Tibial nerve (tissue), 3 donors: ENCODE results near the gene STYX.

Experiments used
- POLR2A ChIP-seq, 2 donors: fragments of 450-650 bp; IDR thresholded peaks; one replicate each; pipeline ENCODE4 v1.6.1; 2017; ENCODE audit warnings: antibody characterized with exemption in 2 of 2, mild to moderate bottlenecking in 2 of 2, moderate library complexity in 2 of 2
- TF ChIP-seq, protein P1 (sequence below), 5 experiments: fragments of 200-600 bp in 3 of 5; fragments of 450-650 bp in 2 of 5; sonication (generic) in 3 of 5; IDR thresholded peaks; one replicate each; pipeline ENCODE4 v1.5.1; 2016 to 2019; ENCODE audit warnings: antibody characterized with exemption in 5 of 5, mild to moderate bottlenecking in 3 of 5, moderate library complexity in 2 of 5

DNA sequence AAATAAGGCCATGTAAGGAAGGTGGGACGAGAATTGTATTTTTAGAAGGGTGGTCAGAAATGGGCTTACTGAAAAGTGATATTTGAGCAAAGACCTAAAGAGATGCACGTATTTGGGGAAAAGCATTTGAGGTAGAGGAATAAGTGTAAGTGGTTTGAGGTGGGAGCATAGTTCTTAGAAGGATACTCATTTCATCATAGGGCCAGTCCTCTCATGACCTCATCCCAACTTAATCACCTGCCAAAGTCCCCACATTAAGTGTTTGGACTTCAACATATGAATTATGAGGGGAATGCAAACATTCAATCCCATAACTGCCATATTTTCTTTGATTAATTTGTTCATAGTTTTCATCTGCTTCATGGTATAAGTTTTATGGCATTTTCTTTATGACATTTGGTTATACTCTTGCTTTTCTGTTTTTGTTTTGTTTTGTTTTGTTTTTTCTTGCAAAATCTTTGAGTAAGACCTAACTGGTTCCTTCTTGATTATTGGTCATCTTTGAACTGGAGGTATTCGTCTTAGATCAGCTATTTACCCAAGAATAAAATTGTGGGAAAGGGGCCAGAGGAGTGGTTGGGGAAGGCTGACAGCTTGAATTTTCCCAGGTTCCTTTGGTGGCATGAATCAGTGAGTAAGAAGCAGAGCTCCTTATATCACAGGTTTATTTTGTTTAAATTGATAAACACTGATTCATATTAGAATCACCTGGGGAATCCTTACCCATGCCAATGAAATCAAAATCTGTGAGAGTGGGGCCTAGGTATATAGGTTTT, 37.3 kb downstream of the STYX start:
- TF ChIP-seq, protein P1, sequence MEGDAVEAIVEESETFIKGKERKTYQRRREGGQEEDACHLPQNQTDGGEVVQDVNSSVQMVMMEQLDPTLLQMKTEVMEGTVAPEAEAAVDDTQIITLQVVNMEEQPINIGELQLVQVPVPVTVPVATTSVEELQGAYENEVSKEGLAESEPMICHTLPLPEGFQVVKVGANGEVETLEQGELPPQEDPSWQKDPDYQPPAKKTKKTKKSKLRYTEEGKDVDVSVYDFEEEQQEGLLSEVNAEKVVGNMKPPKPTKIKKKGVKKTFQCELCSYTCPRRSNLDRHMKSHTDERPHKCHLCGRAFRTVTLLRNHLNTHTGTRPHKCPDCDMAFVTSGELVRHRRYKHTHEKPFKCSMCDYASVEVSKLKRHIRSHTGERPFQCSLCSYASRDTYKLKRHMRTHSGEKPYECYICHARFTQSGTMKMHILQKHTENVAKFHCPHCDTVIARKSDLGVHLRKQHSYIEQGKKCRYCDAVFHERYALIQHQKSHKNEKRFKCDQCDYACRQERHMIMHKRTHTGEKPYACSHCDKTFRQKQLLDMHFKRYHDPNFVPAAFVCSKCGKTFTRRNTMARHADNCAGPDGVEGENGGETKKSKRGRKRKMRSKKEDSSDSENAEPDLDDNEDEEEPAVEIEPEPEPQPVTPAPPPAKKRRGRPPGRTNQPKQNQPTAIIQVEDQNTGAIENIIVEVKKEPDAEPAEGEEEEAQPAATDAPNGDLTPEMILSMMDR (IDR thresholded peaks at IDR 0.05): no peak
- no peak for TF ChIP-seq POLR2A (IDR thresholded peaks at IDR 0.05)
